ENCODE measurements around the gene KCND3.

GRCh38 chr1:112002514-112002913 is 13.0 kb upstream of the KCND3 start:
- TF ChIP-seq JUND (IDR thresholded peaks at IDR 0.05) (no peak), CTCF (IDR thresholded peaks at IDR 0.05; ENCODE audit: low read depth, low read length, missing input control) (no peak), RAD21 (IDR thresholded peaks at IDR 0.05) (no peak), SP1 (IDR thresholded peaks at IDR 0.05) (no peak), ZBTB33 (IDR thresholded peaks at IDR 0.05) (no peak), TAF1 (conservative IDR thresholded peaks at IDR 0.05) (no peak), FOXA1 (IDR thresholded peaks at IDR 0.05) (no peak), GABPA (IDR thresholded peaks at IDR 0.05 in 1 of 2, conservative IDR thresholded peaks at IDR 0.05 in 1 of 2) (no peak), ATF3 (IDR thresholded peaks at IDR 0.05) (no peak), YY1 (IDR thresholded peaks at IDR 0.05) (no peak), MAX (IDR thresholded peaks at IDR 0.05) (no peak), RXRA (IDR thresholded peaks at IDR 0.05) (no peak), REST (IDR thresholded peaks at IDR 0.05) (no peak), FOXA2 (IDR thresholded peaks at IDR 0.05) (no peak)
